A204.1 (cell line): ENCODE results near the gene ABCA4.
A peak's percentile ranks its signal among the peaks of the same experiment; 100 is the strongest.

Experiments used
- FAIRE-seq: peaks from 2 replicates; lab custom pipeline; 2012; peaks lifted over from hg19 to GRCh38; lab: Jason Lieb, UNC

Gene ABCA4

DNA sequence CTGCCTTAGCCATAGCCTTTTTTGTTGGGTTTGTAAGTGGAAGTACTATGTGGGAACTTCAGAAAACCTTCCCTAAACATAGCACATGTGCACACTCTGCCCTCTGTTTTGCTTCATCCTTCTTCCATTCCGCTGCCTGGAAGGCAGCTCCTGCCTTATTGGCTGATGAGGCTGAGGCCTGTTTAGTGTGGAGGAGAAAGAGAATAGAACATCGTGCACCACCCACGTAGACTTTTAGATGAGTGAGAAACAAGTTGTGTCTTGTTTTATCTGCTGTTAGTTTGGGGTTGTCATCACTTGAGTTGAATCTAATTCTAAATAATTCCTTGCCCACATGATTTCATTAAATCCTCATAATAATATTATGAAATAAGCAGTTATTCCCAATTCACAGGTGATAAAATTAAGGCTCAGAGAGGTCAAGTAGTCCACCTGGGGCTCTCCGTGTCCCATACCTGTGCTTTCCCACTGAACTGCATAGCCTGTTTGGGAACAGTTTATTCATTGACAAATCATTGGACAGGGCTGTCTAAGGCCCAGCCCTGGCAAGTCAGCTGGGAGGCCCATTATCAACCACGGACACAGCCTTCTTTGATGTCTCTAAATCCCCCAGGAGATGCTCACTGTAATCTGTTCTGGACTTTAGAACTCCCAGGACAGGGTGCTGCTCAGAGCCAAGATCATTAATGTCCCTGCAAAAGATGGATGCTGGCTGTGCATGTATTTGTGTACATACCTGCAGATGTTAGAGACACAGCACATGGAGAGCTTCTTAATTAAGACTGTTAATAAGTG, 93.0 kb downstream of the ABCA4 start:
- FAIRE-seq = no peak

DNA sequence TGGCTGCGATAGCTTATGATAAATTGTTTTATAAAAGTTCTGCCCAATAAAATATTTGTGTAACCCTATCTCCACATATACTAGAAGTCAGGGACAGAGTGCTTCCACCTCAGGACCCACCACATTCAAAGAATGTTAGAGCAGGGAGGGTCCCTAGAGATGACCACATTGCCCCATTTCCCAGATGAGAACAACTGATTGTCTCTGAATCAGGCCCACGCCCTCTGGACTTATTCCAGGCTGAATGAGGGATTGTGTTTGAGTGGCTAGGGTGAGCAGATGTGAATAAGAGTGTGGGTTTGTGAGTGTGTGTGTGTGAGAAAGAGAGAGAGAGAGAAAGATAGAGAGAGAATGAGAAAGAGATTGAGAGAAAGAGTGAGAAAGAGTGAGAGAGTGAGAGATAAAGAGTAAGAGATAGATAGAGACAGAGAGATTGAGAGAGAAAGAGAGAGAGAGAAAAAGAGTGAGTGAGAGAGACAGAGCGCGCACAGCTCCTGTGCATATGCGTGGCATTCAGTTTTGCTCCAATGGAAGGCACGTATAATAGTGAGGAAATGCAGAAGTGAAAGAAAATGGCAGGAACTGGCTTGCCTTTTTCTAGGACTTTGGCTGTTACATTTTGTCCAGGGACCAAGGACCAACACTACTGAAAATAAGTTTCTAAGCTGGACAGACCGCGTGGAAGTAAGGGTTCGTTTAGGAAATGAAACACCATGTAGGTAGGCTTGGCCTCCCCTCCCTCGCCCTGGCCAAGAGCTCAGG, 94.1 kb downstream of the ABCA4 start:
- FAIRE-seq = no peak

DNA sequence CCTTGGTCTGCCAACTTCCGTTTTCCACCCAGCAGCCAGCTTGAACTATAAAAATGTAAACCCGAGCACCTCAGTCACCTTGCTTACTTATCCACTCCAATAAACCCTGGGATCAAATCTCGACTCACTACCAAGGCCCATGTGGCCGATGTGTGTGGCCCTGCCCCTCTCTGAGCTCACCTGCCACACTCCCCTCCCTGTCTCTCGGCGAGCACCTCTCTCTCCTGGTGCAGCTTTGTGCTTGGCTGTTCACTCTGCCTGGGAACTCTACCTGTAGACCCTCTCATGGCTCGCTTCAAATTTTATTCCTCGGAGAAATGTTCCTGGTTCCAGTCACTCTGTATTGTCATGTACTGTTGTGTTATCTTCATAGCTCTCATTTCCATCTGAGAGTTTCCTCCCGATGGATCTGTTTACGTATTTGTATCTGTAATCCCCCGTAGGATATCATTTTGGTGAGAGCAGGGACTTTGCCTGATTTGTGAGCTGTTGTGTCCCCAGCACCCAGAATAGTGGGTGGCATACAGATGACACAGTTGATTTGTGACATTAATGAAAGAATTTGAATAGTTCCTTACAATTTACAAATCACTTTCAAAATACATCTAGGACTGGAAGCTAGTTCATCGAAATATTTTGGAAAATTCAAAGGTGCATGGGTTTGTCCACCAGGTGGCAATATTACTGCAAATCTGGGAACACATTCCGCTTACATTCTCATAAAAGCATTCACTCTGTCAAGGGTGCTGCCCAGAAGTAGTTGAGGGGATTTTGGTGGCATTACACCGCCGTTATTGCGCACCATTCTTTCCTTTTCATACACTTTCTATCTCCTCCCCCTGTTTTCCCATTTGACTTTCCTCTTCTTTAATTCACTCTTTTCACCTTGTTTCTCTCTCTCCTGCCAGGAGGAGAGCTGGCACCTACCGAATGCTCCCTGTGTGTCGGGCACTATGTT, 95.3 kb downstream of the ABCA4 start:
- peak; percentile 97 for FAIRE-seq

DNA sequence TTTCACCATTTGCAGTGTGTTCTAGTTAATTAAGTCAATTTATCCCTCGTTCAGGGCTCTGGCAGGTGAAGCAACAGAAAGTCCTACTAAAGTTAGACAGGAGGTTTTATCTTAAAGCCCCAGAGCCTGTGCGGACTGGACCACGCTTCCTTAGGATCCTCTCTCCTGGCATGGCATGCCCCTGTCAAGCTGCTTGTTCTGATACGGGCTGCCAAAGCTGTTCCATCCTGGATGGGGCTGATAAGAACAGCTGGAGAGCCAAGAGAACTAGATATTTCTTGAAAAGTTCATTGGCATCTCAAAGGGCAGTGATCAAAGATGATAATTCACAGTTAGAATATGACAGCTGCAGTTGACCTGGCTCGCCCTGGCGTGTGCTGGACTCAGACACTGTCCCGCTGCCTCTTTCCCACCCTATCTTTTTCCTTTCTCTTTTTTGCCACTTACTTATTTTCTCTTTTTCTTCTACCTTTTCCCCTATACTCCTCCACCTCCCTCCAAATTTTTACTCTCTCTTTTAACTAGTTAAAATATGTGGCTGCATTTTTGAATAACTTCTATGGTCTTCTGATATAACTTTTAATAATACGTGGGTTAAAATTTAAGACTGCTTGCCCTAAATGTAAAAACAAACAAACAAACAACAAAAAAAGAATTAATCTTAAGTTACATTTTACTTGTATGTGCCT, 96.7 kb downstream of the ABCA4 start:
- FAIRE-seq = no peak

DNA sequence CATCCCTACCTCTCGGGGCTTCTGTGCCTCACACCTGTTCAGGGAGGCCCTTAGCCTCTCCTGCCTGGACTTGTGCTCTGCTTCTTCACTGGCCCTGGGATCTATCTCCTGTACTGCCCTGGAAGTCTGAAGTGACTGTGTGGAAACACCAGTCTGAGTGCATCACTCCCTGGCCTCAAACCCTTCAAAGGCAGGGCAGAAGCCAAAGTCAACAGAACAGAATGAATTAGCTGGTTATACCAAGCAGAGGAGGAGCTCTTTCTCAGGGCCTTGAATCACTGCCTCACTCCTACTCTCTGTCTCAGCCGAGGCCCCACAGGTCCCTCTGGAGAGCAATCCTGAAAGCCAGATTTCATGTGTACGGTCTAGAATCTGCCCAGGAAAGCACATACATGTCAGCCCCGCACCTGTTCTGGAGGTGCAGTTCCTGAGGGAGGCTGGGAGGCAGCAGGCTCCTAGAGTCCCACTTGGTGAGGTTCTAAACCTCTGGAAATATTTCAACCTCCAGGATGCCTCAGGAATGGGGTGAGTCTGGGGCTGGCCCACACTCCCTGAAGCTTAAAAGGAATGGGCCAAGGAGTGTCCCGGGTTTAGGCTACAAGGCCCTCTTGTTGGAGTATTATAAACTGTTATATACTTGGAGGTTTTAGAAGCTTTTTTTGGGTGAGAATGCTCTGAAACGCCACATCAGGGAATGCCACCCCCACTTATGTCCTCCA, 98.3 kb downstream of the ABCA4 start:
- FAIRE-seq = no peak

GRCh38 chr1:94020764-94021579, 100.0 kb downstream of the ABCA4 start:
- FAIRE-seq = no peak

GRCh38 chr1:94019327-94019726, 101.6 kb downstream of the ABCA4 start:
- no peak for FAIRE-seq

- FAIRE-seq = no peak
Observed at GRCh38 chr1:94017155-94017829, 103.7 kb downstream of the ABCA4 start.

DNA sequence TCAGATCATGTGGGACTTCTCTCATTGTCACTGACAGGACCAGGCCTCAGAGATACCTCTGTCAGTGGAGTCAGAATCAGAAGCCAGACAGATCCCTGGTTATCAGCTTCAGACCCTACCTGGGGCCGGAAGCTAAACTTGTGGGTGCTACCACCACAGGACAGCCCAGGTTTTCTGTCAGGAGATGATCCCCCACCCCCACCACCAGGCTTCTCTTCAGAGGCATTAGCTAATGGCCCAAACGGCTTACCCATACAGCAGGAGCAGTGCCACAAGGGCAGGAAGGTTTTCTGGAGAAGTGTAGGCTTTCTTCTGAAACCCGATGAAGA, 105.5 kb downstream of the ABCA4 start:
- no peak for FAIRE-seq

- no peak for FAIRE-seq
Observed at GRCh38 chr1:94014635-94015488, 106.1 kb downstream of the ABCA4 start.

DNA sequence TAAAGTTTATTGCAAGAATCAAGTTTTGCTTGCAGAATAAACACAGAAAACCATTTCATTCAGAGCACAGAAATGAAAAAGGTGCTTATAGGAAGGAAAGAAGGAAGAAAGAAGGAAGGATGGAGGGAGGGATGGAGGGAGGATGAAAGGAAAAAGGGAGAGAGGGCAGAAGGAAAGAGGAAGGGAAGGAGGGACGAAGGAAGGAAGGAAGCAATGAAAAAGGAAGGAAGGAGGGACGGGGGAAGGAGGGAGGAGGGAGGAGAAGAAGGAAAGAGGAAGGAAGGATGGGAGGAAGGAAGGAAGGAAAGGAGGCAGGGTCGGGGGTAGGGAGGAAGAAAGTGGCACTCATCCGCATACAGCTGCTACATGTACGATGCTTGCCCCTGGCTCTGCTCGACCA, 106.9 kb downstream of the ABCA4 start:
- FAIRE-seq = no peak

DNA sequence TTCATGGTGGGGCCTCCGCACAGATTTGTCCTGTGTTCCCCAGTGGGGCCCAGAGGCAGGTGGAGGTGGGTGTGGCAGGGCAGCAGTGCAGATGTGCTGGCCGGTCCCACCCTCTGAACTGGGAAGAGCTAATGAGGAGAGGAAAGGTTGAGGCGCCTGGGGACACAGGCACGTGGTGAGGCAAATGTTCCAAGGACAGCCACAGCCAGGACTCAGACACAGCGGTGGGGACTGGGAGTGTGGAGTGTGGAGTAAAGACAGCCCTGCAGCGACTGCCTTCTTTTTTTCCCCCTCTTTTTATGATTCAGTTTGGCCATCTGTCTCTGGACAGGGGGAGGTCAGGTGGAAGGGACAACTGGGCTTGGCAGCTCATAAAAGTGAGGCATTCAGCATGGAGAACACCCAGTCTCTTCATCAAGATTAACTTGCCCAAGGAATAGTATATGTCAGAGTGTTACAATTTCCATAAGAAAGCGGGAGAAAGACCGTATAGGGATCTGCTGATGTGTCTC, 107.5 kb downstream of the ABCA4 start:
- no peak for FAIRE-seq

GRCh38 chr1:94012708-94013366, 108.1 kb downstream of the ABCA4 start:
- no peak for FAIRE-seq

- no peak for FAIRE-seq
Observed at GRCh38 chr1:94011709-94012595, 109.0 kb downstream of the ABCA4 start.

GRCh38 chr1:94011129-94011528, 109.8 kb downstream of the ABCA4 start:
- FAIRE-seq = no peak

DNA sequence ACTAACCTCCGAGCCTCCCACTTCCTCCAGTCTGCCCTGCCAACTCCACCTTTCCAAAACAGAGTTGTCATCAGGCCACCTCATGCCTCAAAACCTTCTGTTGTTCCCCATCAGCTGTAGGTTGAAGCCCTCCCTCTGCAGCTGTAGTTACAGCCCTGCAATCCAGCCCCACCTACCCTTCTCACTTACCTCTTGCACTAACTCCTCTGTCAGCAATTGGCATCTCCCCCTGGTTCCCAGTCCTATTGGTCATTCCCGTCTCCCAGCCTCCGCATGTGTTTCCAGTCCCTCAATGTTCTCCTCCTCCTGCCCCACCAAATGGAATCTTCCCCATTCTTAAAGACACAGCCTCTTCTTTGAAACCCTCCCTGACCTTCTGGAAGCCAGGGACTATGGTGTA, 111.6 kb downstream of the ABCA4 start:
- no peak for FAIRE-seq

GRCh38 chr1:94006604-94007003, 114.3 kb downstream of the ABCA4 start:
- no peak for FAIRE-seq
